ENCODE data around the gene C1orf122.

GRCh38 chr1:37759451-37759850 lies 48.1 kb upstream of the C1orf122 start:
- TF ChIP-seq POLR2A (IDR thresholded peaks at IDR 0.05) (no peak), CTCF (IDR thresholded peaks at IDR 0.05) (no peak)
